GM12891 (cell line): ENCODE data around the gene HUWE1.

Experiments used
- POLR2A ChIP-seq: IDR thresholded peaks from 2 replicates; pipeline ENCODE4 v1.6.1; 2011; ENCODE audit warnings: low read depth, low read length, control low read depth
- POLR2AphosphoS5 ChIP-seq: IDR thresholded peaks from 2 replicates; pipeline ENCODE4 v1.6.1; 2011; ENCODE audit warnings: low read depth, low read length, control low read depth
- POU2F2 ChIP-seq: IDR thresholded peaks from 2 replicates; pipeline ENCODE4 v1.6.1; 2011; ENCODE audit warnings: low read depth, mild to moderate bottlenecking, control low read depth, low read length, moderate library complexity
- TAF1 ChIP-seq: IDR thresholded peaks from 2 replicates; pipeline ENCODE4 v1.6.1; 2011; ENCODE audit warnings: low read depth, low read length, control low read depth

DNA sequence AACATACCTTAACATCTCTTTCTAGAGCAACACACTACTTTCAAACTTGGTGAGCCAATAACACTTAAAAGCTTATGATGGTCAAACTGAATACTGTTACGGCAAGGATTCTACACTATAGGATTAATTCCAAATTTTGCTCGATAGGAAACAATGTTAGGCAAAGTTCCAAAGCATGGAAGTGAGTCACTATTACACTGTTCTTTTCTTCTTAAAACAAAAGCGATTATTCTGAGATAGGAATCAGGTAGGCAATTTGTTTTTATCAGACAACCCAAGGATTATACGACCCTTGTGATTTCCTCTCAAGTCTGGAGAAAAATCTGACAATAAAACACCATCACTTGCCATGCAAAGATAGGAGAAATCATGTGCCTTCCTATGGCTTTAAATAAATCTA, 81.5 kb downstream of the HUWE1 start:
- no peak for TF ChIP-seq POLR2A
- TF ChIP-seq POLR2AphosphoS5 = no peak
- no peak for TF ChIP-seq TAF1
- TF ChIP-seq POU2F2 = no peak
